IPS DF 6.9 (cell line): Measurements from ENCODE around the gene ARHGAP32.
"Not testable (repeated sequence)": the region's sequence is repeated elsewhere in the genome, so short reads cannot be mapped to it uniquely, and the experiment has no call there.

ENCODE experiments used
- DNase-seq: peaks from one replicate; pipeline ENCODE4 v3.0.0-alpha.2; 2013; ENCODE audit warnings: low read depth, low spot score
- H3K27ac ChIP-seq: one replicate; pipeline ENCODE4 v1.5.1; 2013; ENCODE audit warnings: low read length, control low read depth
- H3K27me3 ChIP-seq: 2 replicates; pipeline ENCODE4 v1.6.1; 2013; ENCODE audit warnings: mild to moderate bottlenecking, low read length; ENCODE audit not compliant: control insufficient read depth, insufficient read depth
- H3K36me3 ChIP-seq: 2 replicates; pipeline ENCODE4 v1.6.1; 2013; ENCODE audit warnings: low read length; ENCODE audit not compliant: control insufficient read depth, insufficient read depth
- H3K4me1 ChIP-seq: 2 replicates; pipeline ENCODE4 v1.6.1; 2013; ENCODE audit warnings: low read length; ENCODE audit not compliant: control insufficient read depth, insufficient read depth
- H3K4me3 ChIP-seq: 2 replicates; pipeline ENCODE4 v1.5.1; 2013; ENCODE audit warnings: mild to moderate bottlenecking, low read length
- H3K9me3 ChIP-seq: 2 replicates; pipeline ENCODE4 v1.6.1; 2013; ENCODE audit warnings: low read length, inconsistent platforms; ENCODE audit not compliant: control insufficient read depth, insufficient read depth
- WGBS: extraction: QIAGEN DNeasy Blood & Tissue Kit; methylation state at CpG from one replicate; pipeline ENCODE4 v1.1.7; 2013; ENCODE audit warnings: mixed read lengths, missing lambda C conversion rate; ENCODE audit not compliant: insufficient read length, insufficient coverage; 5-methylcytosine and 5-hydroxymethylcytosine counted together

The ARHGAP32 gene

GRCh38 chr11:128999165-128999564 is 193.0 kb downstream of the ARHGAP32 start:
- DNase-seq, H3K27me3 ChIP-seq, H3K4me3 ChIP-seq, H3K4me1 ChIP-seq, H3K36me3 ChIP-seq, H3K27ac ChIP-seq, H3K9me3 ChIP-seq: not testable (repeated sequence)
- no CpG with 5 or more reads among the region's 8 CpGs for WGBS

DNA sequence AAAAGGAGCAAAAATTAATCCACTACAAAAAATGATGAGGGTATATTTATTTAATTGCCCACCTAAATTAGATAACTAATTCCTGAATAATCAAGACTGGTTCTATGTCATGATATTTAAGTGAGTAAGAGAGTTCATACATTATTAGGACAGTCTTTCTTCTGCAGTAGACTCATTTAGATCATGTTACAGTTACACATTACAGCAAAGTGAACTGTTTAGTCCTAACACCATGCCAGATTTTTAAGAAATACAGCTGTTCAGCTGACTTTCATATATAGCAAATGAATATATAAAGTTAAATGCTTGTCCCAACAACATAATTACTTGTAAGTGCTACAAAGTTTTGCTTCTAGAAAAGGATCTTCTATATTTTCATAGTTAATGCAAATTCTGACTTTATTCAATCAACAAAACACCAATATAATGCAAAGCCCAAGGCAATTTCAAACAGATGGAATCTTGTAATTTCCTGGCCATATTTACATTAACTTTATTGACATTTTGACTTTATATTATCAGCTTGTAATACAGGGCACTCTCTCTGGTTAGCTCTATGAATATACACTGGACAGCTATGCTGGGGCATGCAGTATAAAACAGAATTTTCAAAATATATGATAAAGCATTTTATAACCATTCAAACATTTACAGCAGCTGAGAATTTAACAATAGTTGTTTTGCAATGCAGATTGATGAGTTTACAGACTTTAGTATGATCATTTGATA is 203.7 kb downstream of the ARHGAP32 start:
- Histone ChIP-seq H3K4me3 (no peak overlapping the region), H3K27me3 (no peaks in the 10 kb centered on the region), H3K36me3 (no peaks in the 10 kb centered on the region), H3K4me1 (no peaks in the 10 kb centered on the region), H3K9me3 (no peaks in the 10 kb centered on the region), H3K27ac (no peak overlapping the region)
- DNase-seq: no peak

GRCh38 chr11:128985880-128986279 is 206.2 kb downstream of the ARHGAP32 start:
- no CpG with 5 or more reads among the region's 5 CpGs for WGBS
- Histone ChIP-seq H3K27ac (no peak overlapping the region), H3K27me3 (no peaks in the 10 kb centered on the region), H3K4me3 (no peak overlapping the region), H3K36me3 (no peaks in the 10 kb centered on the region), H3K4me1 (no peaks in the 10 kb centered on the region), H3K9me3 (no peaks in the 10 kb centered on the region)
- DNase-seq: no peak

- H3K4me3 ChIP-seq: no peak overlapping the region
- no peaks in the 10 kb centered on the region for H3K9me3 ChIP-seq
- no peak for DNase-seq
- no peaks in the 10 kb centered on the region for H3K36me3 ChIP-seq
- H3K4me1 ChIP-seq: no peaks in the 10 kb centered on the region
- H3K27ac ChIP-seq: no peak overlapping the region
- WGBS: no CpG with 5 or more reads among the region's 8 CpGs
- H3K27me3 ChIP-seq: no peaks in the 10 kb centered on the region
These were observed 209.1 kb downstream of the ARHGAP32 start for GRCh38 chr11:128983023-128983422.

- WGBS: no CpG with 5 or more reads among the region's 7 CpGs
These were observed 210.9 kb downstream of the ARHGAP32 start for GRCh38 chr11:128981254-128981653.

DNA sequence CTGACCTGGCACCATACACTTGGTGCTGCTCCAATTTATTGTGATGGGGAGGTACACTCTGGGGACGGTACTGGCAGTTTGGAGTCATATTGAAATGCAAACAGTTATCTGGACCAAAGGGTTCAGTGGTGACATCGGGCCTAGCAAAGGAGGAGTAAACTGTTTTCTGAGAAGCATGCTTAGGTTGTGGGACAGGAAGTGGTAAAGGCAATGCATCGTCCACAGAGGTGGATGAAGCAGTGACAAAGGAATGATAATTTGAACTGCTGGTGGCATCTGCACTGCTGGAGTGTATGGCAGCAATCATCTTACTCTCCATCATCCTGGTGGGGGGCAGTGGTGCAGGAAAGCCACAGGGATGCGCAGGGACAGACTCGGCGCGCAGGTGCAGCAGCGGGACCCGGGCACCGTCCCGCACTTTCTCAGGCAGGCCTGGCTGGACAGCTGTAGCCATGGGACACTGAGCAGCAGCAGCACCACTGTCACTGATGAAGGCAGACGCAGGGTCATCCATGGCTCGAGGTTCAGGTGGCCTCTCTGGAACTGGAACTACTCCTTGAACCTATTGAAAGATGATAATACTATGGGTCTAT is 221.4 kb downstream of the ARHGAP32 start:
- Histone ChIP-seq H3K27ac (no peak overlapping the region), H3K4me1 (no peaks in the 10 kb centered on the region), H3K27me3 (no peaks in the 10 kb centered on the region), H3K9me3 (no peaks in the 10 kb centered on the region), H3K4me3 (no peak overlapping the region), H3K36me3 (peaks cover 15% of the 10 kb centered on the region)
- DNase-seq: no peak
- WGBS: no CpG with 5 or more reads among the region's 13 CpGs

More at GRCh38 chr11:128981254-128981653, 210.9 kb downstream of the ARHGAP32 start:
- Histone ChIP-seq H3K9me3 (no peaks in the 10 kb centered on the region), H3K4me1 (no peaks in the 10 kb centered on the region), H3K36me3 (no peaks in the 10 kb centered on the region), H3K27me3 (no peaks in the 10 kb centered on the region), H3K27ac (no peak overlapping the region), H3K4me3 (no peak overlapping the region)
- no peak for DNase-seq

DNA sequence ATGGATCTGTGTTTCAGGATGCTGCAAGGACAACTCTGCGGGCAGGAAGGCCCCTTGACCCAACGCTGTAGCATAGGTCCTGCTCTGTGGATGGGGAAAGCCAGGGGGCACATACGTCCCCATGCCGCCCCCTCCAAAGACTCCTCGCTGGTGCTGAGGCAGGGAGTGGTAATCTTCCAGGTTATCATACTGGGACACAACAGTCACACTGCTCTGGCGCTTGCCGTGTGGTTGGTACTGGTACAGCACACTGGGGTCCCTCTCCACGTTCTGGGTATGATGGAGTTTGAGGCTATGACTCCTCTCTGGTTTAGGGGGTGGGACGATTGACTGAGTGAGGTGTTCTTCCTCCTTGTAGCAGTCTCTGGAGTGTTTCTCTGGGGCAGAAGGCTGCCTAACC is 223.2 kb downstream of the ARHGAP32 start:
- no peaks in the 10 kb centered on the region for H3K4me1 ChIP-seq
- no peaks in the 10 kb centered on the region for H3K9me3 ChIP-seq

GRCh38 chr11:128967578-128967977 is 224.5 kb downstream of the ARHGAP32 start:
- Histone ChIP-seq H3K9me3 (no peaks in the 10 kb centered on the region), H3K27ac (no peak overlapping the region), H3K27me3 (no peaks in the 10 kb centered on the region), H3K36me3 (peaks cover 9% of the 10 kb centered on the region), H3K4me3 (no peak overlapping the region), H3K4me1 (no peaks in the 10 kb centered on the region)
- DNase-seq: no peak
- no CpG with 5 or more reads among the region's 6 CpGs for WGBS

More for the DNA sequence above, 223.2 kb downstream of the ARHGAP32 start:
- Histone ChIP-seq H3K36me3 (peaks cover 9% of the 10 kb centered on the region), H3K4me3 (no peak overlapping the region), H3K27ac (no peak overlapping the region), H3K27me3 (no peaks in the 10 kb centered on the region)
- no CpG with 5 or more reads among the region's 9 CpGs for WGBS
- DNase-seq: no peak

- WGBS: no CpG with 5 or more reads among the region's 4 CpGs
These were observed 226.6 kb downstream of the ARHGAP32 start for GRCh38 chr11:128965485-128965884.

DNA sequence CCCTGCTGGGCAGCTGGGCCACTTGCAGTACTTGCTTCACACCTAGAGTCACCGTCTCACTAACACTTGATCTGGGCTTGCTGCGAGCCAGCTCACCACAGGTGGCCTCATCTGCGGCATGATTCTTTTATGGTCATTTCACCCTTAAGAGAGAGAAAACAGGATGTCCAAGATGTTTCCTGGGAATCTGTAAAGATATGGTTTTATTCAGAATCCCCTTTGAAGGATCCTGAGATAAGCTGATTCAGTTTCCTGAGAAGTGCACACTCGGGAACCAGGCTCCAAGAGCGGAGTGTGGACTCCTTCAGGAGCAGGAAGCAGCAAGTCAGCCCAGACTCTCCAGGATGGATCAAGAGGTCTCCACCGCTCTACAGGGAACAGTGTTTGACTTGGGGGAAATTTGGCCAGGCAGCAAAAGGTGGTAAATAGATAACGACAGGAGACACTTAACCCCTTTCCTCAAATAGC is 227.6 kb downstream of the ARHGAP32 start:
- Histone ChIP-seq H3K27ac (no peak overlapping the region), H3K4me3 (no peak overlapping the region), H3K4me1 (no peaks in the 10 kb centered on the region), H3K27me3 (no peaks in the 10 kb centered on the region), H3K36me3 (peaks cover 2% of the 10 kb centered on the region; the same call in 1 of the 2 replicates), H3K9me3 (no peaks in the 10 kb centered on the region)
- WGBS: no CpG with 5 or more reads among the region's 7 CpGs
- no peak for DNase-seq

More at GRCh38 chr11:128965485-128965884, 226.6 kb downstream of the ARHGAP32 start:
- no peak overlapping the region for H3K27ac ChIP-seq
- no peaks in the 10 kb centered on the region for H3K9me3 ChIP-seq
- no peaks in the 10 kb centered on the region for H3K4me1 ChIP-seq
- peaks cover 5% of the 10 kb centered on the region; the same call in 1 of the 2 replicates for H3K36me3 ChIP-seq
- H3K27me3 ChIP-seq: no peaks in the 10 kb centered on the region
- DNase-seq: no peak
- H3K4me3 ChIP-seq: no peak overlapping the region
